HG02870 (cell line): ENCODE measurements around the gene SASH1.
"Not testable (repeated sequence)": the region's sequence is repeated elsewhere in the genome, so short reads cannot be mapped to it uniquely, and the experiment has no call there.

Experiments
- ATAC-seq: cut with Tn5 transposase; IDR thresholded peaks from one replicate; pipeline ENCODE4 v1.9.1; 2021; ENCODE audit warnings: mild to moderate bottlenecking, moderate library complexity; ENCODE audit not compliant: unreplicated experiment

The SASH1 gene

DNA sequence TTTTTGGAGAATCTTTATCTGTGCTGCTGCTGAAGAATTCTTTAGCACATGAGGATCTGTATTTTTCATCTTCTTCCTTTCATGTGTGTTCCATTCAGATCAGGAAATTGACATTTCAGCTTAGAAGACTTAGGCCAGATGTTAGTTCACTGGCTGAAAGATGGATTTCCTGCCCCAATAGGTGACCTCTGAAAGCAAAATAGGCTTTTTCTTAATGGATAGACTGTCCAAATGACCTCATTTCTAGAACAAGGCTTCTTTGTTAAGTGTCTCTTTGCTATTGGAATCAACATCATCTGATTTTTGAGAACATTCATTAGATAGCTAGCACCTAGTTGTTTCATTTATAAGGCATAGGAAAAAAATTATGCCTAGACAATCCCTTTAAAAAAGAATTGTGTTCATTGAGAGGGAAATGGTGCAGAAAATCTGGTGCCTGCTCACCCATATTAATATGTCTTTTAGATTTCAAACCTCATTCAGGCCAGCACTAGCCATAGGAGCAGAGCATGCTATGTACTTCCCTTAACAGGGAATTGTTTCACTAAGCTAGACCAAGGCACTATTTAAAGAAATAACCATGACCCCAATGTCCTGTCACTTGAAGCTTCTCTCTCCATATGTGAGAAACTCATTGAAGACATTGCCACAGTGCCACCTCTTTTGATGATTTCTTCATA lies 13.6 kb upstream of the SASH1 start:
- ATAC-seq: no peak

DNA sequence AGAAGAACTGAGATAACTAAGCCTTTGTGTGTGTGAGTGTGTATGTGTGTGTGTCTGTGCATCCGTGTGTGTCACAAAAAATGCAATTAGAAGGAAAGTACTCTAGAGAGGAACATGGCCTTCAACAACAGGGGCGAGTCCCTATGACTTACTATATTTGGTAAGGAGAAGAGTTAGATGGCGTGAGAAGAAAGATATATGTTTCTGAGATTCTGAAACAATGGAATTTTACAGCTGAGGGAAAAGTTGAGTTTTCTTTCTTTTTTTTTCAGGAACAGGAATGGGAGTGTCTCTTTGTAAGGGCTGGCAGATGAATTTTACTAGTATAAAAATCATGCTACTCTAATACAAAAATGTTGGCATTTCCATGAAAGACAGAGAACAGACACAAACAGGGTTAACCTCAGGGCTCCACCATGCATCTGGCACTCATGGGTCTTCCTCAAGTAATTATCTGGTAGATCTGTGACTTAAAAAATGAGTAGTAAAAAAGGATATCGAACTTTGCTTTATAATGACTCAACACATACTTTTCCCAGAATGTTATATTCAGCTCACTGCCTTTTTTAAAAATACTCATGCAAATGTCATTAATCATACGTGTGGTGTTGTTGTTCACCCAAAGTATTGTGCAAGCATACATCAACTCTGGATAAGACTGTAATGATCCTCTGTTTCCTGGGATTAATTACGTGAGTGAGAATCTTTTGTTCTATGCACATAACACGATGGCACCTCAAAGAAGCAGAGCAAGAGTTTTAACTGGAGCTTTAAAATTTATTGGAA lies 12.8 kb upstream of the SASH1 start:
- ATAC-seq: no peak

DNA sequence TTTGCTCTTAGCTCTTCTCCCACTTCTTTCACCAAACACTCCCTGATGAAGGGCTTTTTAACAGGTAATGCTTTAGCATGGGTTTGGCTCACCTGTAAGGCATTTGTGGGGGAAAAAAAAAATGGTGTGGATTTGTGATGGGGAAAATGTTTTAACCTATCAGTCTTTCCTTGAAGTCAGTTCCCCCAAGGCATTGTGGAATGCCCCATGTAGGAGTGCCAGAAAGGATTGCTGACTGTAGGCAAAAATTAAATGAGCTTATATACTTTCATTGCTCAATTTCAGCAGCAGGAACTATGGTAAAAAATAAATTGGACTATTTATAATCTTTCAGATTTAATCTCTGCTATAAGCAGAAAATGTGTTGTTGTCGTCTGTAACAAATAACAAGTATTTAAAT lies 10.6 kb upstream of the SASH1 start:
- no peak for ATAC-seq

DNA sequence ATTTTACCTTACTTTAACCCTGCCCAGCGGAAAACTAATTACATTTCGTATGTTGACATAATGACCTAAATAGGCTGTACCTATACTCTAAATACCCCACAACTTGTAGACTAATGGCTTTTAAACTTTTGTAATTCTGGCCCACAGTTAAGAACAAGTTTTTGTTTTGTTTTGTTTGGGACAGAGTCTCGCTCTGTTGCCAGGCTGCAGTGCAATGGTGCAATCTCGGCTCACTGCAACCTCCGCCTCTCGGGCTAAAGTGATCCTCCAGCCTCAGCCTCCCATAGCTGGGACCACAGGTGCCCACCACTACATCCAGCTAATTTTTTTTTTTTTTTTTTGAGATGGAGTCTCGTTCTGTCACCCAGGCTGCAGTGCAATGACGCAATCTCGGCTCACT lies 5.7 kb upstream of the SASH1 start:
- no peak for ATAC-seq

DNA sequence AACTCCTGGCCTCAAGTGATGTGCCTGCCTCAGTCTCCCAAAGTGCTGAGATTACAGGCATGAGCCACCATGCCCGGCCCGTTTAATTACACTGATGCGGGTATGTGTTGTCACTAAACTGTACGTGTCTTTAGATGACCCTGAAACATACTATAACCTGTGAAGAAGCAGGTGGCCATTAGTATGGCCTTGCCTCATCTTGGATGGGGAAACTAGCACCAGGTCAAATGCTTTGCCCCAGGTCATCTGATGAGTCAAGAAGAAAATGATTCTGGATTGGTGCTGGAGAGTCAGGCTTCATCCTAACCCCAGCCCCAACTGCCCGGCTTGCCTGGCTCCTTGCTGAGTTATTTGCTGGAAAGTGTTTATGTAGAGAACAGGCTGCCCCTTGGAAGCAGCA lies 2.9 kb upstream of the SASH1 start:
- ATAC-seq: no peak

DNA sequence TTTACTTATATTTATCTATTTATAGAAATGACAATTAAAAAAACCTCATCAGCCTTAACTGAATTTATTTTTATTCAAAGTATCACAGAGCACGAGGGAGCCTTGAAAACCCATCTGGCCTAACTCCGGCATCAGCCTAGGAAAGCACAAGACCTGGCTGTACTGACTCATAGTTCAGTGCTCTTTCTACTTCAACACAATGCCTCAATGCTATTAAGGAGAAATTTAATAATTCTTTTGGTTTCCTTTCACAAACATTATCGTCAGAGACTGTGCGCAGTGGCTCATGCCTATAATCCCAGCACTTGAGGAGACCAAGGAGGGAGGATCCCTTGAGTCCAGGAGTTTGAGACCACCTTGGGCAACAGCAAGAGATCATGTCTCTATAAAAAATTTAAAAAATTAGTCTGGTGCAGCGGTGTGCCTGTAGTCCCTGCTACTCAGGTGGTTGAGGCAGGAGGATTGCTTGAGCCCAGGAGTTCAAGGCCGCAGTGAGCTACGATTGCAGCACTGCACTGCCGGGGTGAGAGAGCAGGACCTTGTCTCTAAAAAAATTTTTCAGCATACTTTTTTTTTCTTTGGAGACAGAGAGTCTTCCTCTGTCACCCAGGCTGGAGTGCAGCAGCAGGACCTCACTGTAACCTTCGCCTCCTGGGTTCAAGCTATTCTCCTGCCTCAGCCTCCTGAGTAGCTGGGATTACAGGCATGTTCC lies 1.9 kb upstream of the SASH1 start:
- no peak for ATAC-seq

DNA sequence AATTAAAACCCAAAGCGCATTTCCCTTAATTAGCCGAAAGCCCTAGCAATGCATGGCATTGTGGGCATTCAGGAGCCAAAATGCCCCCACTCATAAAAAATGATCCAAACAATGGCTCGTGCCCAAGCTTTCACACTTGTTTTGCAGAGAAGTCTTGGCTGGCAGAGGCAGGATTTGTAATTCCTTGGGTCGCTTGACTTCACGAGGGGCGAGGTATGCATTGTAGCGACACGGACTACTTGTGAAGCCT lies 613 bp upstream of the SASH1 start:
- no peak for ATAC-seq

DNA sequence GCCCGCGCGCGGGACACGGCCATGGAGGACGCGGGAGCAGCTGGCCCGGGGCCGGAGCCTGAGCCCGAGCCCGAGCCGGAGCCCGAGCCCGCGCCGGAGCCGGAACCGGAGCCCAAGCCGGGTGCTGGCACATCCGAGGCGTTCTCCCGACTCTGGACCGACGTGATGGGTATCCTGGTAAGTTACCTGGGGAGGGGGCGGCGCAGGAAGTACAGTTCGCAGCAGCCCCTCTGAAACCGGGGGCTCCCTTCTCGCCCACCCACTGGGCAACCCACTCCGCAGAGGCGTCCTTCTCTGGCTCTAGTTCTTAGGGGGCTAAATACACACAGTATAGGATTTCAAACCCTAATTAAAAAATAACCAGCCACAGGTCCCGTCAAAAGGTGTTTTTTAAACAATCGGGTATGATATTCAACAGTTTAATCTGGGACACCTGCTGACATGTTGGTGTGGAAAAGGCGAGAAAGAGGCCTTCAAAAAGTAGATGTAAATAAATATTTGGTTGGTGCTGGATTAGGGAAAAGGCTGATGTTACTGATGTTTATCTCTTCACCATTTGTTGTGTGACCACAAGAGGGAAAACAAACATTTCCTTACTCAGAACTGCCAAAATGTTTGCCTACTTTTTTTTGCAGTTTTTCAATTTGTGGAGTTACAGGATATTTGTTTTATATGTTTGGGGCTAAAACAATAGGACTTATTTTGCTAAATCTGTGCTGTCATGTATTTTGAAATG lies 577 bp downstream of the SASH1 start:
- no peak for ATAC-seq

DNA sequence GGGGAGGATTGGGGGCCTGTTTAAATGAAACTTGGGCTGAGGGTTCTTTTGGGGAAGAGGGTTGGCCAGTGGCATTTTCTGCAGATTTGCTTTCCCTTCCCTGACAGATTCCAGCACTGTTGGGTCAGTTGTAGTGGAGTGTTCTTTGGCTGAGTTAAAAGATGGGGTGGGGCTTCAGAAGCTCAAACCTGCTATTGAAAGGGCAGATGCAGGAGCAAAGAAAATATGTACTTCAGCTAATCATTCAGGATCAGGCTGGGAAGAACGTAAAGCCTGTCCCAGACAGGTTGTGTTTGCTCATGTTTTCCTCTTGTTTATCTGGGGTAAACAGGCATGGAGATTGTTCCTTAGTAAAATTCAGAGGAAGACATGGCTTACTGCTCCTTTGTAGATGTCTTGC lies 2.5 kb downstream of the SASH1 start:
- no peak for ATAC-seq

DNA sequence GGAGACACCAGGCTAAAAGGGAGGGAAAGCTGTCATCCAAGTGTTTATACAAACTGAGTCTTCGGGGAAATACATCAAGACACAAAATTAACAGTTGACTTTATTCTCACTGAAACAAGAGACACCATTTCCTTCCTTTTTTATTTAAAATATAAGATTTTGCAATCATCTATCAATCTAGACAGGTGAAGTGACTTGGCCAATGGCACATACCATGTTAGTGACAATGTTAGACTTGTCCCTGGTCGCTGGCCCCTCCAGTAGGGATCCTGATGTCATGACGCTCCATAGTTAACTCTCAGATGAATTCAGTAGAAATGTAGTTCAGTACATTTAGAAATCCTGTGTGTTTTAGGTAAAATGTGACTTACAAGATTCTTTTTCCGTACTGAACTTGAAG lies 2.9 kb downstream of the SASH1 start:
- no peak for ATAC-seq

DNA sequence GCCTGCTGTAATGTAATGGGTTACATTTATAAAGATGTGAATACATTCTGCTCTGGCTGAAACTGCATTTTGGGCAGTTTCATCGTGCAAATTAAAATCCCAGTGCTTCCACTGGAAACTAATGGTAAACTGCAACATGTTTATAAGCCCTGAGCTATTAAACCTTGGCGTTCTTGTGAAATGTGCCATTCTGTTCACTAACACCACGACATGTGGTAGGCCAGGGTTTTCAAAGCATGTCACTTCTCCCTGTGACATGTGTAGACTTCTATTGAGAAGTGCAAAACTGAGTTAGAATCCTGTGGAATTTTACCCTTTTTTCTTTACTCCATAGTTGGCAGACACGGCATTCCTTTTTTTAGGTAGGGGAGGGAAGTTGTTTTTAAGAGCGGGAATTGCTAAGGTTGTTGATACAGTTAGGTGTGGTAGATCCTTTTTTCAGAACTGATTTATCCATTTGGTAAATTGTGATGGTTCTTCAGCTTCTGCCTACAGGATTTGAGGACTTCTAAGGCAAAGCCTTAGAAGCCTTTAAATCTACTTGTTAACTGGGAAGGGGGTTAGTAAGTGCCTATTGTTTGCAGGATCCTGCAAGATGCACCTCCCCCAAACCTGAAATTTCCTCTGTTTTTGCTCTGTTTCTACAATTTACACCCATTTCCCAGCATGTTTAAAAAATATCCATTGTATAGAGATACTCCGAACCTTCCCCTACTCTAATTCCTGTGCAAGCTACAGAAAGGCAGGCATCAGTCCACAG lies 4.2 kb downstream of the SASH1 start:
- ATAC-seq: no peak

DNA sequence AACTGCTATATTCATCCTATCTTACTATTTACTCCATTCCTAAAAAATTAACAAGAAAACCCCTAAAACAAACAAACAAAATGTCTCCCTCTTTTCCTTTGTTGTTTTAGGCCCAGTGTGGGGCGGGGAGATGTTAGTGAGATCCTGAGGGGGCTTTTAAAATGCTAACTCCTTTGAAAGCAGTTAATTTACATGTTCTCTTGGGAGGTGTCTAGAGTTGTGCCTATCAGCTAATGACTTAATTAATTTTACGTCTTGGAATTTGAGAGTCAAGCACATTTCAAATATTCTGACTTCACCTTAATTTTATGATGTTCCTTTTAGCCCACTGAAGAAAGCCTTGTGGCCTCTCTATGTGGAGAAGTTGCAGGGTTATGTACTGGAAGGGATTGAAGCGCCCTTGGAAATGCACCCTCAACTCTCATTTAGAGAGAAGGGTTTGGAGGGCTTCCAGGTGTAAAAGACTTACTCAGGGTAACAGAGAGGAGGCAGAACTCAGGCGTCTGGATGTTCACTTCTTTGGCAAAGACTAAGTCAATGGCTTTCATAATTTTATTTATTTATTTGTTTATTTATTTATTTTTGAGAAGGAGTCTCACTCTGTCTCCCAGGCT lies 4.9 kb downstream of the SASH1 start:
- ATAC-seq: no peak

DNA sequence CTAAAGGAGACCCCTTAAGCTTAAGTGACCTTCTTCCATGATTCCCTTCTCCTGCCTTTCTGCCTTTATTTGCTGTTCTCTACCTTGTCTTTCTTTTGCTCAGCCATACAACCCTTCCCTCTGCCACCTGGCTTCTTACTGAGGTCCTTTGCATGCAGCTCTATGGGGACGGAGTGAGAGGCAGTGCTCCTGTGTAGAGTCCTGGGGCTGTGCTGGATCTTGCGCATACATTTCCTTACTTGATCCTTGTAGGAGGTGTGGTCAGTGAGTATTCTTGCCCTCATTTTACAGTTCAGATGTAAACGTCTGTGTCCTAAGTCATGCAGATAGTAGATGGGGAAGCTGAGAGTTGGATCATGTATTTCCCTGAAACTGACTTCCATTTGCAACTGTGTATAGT lies 5.7 kb downstream of the SASH1 start:
- ATAC-seq: no peak

DNA sequence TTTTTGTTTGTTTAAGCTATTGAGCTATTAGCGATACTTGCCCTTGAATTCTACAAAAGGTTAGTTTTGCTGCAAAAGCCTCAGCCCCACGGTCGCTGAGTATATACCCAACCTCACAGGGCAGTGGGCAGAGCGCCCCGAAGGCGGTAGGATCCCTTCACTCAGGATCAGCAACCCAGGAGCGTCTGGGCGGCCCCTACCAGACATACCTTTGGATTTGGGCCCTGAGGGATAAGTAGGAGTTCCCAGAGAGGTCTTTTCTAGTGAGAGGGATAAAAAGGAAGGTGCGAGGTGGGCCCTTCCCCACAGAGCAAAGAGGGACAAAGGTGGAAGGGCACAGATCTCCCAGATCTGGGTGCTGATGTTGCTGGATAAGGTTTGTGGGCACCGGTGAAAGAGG lies 6.1 kb downstream of the SASH1 start:
- ATAC-seq: no peak

DNA sequence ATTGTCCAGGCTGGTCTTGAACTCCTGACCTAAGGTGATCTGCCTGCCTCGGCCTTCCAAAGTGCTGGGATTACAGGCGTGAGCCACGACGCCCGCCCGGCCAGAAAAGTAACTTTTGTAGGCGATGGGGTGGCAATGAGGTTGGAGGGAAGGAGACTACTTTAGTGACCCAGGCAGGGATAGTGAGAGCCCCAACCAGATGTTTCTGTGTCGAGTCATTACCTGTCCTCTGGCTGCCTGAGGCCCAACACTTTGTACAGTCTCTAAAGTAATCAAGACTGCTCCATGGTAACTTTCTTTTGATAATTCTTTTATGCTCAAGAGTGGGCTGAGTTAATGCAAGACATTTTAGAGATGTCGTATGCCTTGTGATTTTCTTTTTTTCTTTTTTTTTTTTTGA lies 6.8 kb downstream of the SASH1 start:
- no peak for ATAC-seq

DNA sequence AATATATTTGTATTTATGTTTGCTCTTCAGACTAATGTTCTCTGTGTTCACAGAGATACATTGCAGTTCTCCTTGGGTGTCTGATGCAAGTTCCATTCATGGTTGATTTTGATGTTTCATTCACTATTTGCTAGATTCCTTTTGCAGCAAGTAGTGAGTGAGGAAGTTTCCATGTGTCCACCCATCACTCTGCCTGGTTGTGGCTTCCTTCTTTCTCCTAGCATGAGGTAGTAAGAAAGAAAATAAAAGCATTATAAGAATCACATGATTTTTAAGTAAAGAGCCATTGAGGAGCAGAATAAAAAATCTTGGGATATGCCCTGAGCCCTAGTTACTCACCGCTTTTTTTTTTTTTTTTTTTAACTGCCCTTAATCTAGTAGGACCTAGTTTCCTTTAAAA lies 8.7 kb downstream of the SASH1 start:
- ATAC-seq: no peak

DNA sequence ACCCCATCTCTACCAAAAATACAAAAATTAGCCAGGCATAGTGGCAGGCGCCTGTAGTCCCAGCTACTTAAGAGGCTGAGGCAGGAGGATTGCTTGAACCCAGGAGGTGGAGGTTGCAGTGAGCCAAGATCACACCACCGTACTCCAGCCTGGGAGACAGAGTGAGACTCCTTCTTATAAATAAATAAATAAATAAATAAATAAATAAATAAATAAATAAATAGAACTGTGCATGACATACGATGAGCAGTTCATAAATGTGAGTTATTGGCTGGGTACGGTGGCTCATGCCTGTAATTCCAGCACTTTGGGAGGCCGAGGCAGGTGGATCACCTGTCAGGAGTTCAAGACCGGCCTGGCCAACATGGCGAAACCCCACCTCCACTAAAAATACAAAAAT lies 9.8 kb downstream of the SASH1 start:
- not testable (repeated sequence) for ATAC-seq

DNA sequence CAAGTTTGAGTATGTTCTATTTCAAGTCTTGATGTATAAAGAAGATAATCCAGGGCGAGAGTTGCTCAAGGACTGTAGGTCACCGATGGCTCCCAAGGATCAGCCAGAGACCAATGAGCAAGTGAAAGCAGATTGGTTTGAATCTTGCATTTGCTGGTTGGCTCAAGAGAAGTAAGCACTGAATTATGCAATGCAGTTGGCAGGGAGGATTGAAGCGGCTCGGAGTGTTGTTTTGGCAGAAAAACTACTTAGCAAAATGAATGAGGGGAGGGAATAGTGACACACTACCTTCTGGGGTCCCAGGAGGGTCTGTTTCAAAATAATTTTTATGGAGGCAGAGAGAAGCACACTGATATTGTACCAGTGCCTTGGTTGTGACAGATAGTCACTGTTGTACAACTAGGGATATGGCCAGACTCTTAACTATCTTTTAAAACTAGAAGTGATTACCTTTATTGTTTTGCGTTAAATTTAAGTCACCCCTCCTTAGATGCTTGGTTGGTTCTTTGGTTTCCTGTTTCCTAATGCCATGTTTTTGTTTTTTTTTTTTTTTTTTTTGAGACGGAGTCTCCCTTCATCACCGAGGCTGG lies 15.7 kb downstream of the SASH1 start:
- no peak for ATAC-seq

DNA sequence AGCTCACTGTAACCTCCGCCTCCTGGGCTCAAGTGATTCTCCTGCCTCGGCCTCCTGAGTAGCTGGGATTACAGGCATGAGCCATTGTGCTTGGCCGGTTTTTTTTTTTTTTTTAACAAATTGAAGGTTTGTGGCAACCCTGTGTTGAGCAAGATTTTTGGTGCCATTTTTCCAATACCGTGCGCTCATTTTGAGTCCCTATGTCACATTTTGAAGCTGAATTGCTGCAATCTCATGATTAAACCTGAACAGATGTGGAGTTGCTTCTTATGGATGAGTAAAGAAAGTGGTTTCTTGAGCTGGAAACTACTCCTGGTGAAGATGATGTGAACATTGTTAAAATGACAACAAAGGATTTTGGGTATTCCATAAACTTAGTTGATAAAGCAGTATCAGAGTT lies 16.6 kb downstream of the SASH1 start:
- ATAC-seq: no peak
